Glutamatergic neuron (in vitro differentiated cells): ENCODE data around the gene PHLDA2. TPM values are rescaled to one million over a fixed set of nuclear protein-coding genes. Genes with fewer than 3 reads are reported as not detected.

Experiments
- DNase-seq: peaks from one replicate; pipeline ENCODE4 v3.0.0; 2022
- H3K27ac Mint-ChIP-seq: one replicate; pipeline ENCODE4 v1.8.0; 2020; ENCODE audit warnings: mild to moderate bottlenecking, mixed read lengths, inconsistent platforms; ENCODE audit not compliant: unreplicated experiment
- H3K27me3 Mint-ChIP-seq: one replicate; pipeline ENCODE4 v1.8.0; 2020; ENCODE audit warnings: mild to moderate bottlenecking, moderate library complexity, mixed read lengths, inconsistent platforms; ENCODE audit not compliant: unreplicated experiment
- H3K36me3 Mint-ChIP-seq: one replicate; pipeline ENCODE4 v1.8.0; 2020; ENCODE audit warnings: mild to moderate bottlenecking, mixed read lengths, inconsistent platforms; ENCODE audit not compliant: unreplicated experiment
- H3K4me1 Mint-ChIP-seq: one replicate; pipeline ENCODE4 v1.8.0; 2020; ENCODE audit warnings: mild to moderate bottlenecking, low read depth, mixed read lengths, inconsistent platforms; ENCODE audit not compliant: unreplicated experiment
- H3K4me3 Mint-ChIP-seq: one replicate; pipeline ENCODE4 v1.8.0; 2020; ENCODE audit warnings: mild to moderate bottlenecking, mixed read lengths, inconsistent platforms; ENCODE audit not compliant: unreplicated experiment
- H3K9me3 Mint-ChIP-seq: one replicate; pipeline ENCODE4 v1.8.0; 2020; ENCODE audit warnings: mild to moderate bottlenecking, moderate library complexity, mixed read lengths, inconsistent platforms; ENCODE audit not compliant: unreplicated experiment
- total RNA-seq: library from RNA; stranded (reverse); fragmentation: NEBNext Ultra II Directional; extraction: Animal tissue kit (Norgen Biotek cat#: 25700); gene quantifications from one replicate; pipeline ENCODE4 v1.2.1, GENCODE V29; 2021; ENCODE audit not compliant: unreplicated experiment
- TF ChIP-seq, protein P1 (sequence below): fragments of 200-600 bp; sonication (generic); IDR thresholded peaks from one replicate; pipeline ENCODE4 v1.5.0; 2021; ENCODE audit not compliant: partially characterized antibody, unreplicated experiment

The PHLDA2 gene
- total RNA-seq, 1 donor from 2014 or later = 1.2 TPM

DNA sequence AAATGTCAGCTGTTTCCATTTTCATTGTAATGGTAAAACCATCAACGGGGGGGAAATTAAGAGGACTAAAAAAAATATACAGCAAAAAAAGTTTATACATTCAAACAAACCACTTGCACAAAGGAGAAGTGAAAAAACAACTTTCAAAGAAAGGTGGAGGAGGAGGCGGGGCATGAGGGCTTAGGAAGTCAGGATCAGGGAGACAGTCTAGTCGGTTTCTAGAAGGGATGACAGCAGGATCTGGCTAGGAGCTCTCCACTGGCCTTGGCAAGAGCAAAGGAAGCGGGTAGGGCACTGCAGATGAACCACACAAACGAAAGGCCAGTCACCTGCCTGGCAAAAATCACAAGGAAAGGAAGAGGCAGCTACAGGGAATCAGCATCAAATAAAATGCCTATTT lies 31.9 kb upstream of the PHLDA2 start:
- no peak for DNase-seq
- Mint-ChIP-seq H3K9me3 (no peaks in the 10 kb centered on the region), H3K36me3 (no peaks in the 10 kb centered on the region), H3K27ac (no peak overlapping the region), H3K4me1 (peaks cover 32% of the 10 kb centered on the region), H3K27me3 (no peaks in the 10 kb centered on the region), H3K4me3 (no peak overlapping the region)
- TF ChIP-seq, protein P1, sequence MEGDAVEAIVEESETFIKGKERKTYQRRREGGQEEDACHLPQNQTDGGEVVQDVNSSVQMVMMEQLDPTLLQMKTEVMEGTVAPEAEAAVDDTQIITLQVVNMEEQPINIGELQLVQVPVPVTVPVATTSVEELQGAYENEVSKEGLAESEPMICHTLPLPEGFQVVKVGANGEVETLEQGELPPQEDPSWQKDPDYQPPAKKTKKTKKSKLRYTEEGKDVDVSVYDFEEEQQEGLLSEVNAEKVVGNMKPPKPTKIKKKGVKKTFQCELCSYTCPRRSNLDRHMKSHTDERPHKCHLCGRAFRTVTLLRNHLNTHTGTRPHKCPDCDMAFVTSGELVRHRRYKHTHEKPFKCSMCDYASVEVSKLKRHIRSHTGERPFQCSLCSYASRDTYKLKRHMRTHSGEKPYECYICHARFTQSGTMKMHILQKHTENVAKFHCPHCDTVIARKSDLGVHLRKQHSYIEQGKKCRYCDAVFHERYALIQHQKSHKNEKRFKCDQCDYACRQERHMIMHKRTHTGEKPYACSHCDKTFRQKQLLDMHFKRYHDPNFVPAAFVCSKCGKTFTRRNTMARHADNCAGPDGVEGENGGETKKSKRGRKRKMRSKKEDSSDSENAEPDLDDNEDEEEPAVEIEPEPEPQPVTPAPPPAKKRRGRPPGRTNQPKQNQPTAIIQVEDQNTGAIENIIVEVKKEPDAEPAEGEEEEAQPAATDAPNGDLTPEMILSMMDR = no peak

DNA sequence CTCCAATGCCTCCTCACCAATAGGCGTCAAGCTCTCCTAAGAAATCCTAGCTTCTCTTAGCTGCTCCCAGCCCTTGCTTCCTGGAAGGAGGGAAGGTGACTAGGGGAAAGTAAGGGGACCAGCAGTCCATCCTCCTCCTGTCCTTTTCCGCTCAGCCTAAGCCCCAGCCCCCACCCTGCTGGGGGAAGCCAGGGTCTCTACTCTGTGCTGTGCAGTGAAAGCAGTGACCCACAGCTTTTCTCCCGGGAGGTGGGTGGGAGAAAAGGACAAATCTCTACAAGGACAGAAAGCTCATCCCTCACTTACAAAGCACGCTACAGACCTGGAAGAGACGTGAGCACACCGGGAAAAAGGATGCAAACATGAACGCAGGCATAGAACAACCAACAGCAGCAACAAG lies 30.9 kb upstream of the PHLDA2 start:
- H3K36me3 Mint-ChIP-seq = no peaks in the 10 kb centered on the region
- peaks cover 32% of the 10 kb centered on the region for H3K4me1 Mint-ChIP-seq
- TF ChIP-seq, protein P1 = no peak
- peak overlapping the region; percentile 14 for H3K27ac Mint-ChIP-seq
- H3K4me3 Mint-ChIP-seq = no peak overlapping the region
- DNase-seq = no peak
- H3K9me3 Mint-ChIP-seq = no peaks in the 10 kb centered on the region
- H3K27me3 Mint-ChIP-seq = no peaks in the 10 kb centered on the region

DNA sequence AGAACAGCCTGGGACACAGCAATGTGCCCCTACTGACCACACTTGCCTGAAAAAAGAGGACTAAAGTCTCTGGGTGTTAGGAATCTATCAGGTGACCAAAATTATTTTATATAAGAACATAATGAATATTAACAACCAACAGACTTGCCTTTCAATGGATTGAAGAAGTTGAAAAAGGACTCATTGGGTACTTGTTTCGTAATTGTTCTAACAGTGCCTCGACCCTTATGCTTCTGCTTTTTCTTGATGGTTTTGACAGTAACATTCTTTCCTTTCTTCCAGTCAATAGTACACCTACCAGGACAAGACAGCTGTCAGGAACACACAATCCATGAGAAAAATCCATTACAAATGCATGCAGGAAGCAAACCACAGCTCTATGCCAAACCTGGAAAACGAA lies 29.0 kb upstream of the PHLDA2 start:
- Mint-ChIP-seq H3K4me1 (peaks cover 26% of the 10 kb centered on the region), H3K4me3 (no peak overlapping the region), H3K27ac (no peak overlapping the region), H3K27me3 (no peaks in the 10 kb centered on the region), H3K36me3 (no peaks in the 10 kb centered on the region), H3K9me3 (no peaks in the 10 kb centered on the region)
- TF ChIP-seq, protein P1 = no peak
- no peak for DNase-seq

DNA sequence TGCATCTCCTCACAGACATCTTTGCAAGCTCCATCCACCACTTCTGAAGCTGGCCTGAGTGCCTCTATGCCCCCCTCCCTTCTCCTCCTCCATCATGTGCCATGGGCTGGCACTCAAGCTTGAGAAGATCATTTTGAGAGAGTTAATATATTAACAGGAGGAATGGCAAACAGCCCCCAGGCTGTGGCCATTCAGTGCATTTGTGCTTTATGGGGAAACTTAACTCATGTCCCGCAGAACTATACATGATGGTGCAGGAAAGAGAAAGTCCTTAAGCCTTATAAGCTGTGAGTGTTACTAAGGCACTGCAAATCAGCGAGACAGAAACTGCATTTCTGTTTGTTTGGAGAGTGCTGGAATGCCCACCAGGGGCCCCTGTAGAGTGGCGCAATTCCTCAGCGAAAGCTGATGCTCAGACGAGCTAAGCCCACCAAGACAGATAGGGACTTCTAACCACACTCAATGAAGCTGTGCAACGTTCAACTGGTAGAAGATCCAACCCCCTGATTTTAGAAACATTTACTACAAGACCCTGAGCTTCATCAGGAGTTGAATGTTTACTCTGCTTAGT lies 26.8 kb upstream of the PHLDA2 start:
- Mint-ChIP-seq H3K36me3 (no peaks in the 10 kb centered on the region), H3K4me1 (peaks cover 25% of the 10 kb centered on the region), H3K9me3 (no peaks in the 10 kb centered on the region), H3K27me3 (no peaks in the 10 kb centered on the region), H3K27ac (no peak overlapping the region), H3K4me3 (no peak overlapping the region)
- DNase-seq = no peak
- TF ChIP-seq, protein P1 = no peak

DNA sequence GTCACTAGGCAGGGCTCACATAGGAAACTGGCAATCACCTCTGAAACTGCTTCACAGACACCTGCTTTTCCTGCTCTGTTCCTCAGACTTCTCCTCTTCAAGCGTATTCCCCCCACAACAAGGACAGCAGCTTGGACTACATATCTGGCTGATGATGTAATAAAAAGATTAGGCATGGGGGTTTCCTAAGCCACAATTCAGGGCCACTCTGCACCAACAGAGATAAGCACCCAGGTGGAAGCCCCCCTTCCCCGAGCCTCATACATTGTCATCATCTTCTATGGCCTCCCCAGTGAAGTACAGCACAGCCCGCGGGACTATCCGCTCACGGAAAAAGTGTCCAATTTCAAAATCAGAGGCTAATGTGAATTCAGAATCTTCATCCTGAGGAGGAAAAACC lies 25.0 kb upstream of the PHLDA2 start:
- no peaks in the 10 kb centered on the region for H3K36me3 Mint-ChIP-seq
- H3K27me3 Mint-ChIP-seq = peaks cover 2% of the 10 kb centered on the region
- peaks cover 22% of the 10 kb centered on the region for H3K4me1 Mint-ChIP-seq
- H3K9me3 Mint-ChIP-seq = no peaks in the 10 kb centered on the region
- no peak for DNase-seq
- TF ChIP-seq, protein P1 = no peak
- no peak overlapping the region for H3K4me3 Mint-ChIP-seq
- no peak overlapping the region for H3K27ac Mint-ChIP-seq
